ENCODE measurements around the gene NDUFS7. TPM values are rescaled to one million over a fixed set of nuclear protein-coding genes. Genes with fewer than 3 reads are reported as not detected.

Gene NDUFS7
- total RNA-seq, 1 experiment from 2014 or later, result 83.9 TPM

DNA sequence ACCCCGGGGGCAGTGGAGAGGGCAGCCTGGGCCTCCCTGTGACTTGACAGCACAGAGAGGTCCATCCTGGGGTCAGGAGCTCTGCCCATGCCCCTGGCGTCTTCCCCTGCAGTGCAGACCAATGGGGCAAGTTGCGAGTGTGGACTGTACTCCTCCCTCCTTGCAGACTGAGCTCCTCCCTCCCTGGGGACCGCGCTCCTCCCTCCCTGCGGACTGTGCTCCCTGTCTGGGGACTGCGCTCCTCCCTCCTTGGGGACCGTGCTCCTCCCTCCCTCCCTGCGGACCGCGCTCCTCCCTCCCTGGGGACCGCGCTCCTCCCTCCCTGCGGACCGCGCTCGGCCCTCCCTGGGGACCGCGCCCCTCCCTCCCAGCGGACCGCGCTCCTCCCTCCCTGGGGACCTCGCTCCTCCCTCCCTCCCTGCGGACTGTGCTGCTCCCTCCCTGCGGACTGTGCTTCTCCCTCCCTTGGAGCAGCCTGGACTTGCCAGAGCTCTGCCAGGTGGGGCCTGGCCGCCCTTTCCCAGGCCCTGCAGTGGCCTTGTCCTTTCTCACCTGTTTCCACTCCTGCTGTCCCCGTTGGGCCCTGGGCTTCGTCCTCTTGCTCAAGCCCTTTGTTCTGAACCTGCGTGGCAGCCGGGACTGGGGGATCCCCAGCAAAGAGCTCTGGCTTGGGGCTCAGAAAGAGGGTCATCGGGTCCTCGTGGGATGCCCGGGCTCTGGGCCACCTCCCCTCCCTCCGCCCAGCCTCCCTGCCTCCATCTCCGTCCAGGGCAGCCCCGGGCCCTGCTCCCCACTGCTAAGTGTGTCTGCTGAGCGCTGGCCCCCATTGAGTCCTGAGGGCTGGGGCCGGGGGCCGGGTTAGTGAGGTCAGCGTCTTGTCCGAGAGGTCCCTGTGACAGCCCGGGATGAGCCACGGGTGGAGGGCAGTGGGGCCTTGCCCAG, 10.8 kb downstream of the NDUFS7 start:
- Histone ChIP-seq H3K4me1 (ENCODE audit: insufficient read depth, low read length) (no peaks in the 10 kb centered on the region), H3K27ac (ENCODE audit: insufficient read length, low read depth, low read length) (no peak overlapping the region), H2BK5ac (ENCODE audit: insufficient read length, low read length) (no peak overlapping the region), H3K18ac (ENCODE audit: insufficient read length, low read depth, low read length) (no peak overlapping the region), H3K56ac (ENCODE audit: insufficient read length, low read depth, low read length) (no peak overlapping the region), H3K4ac (ENCODE audit: low read depth, low read length) (no peak overlapping the region), H3K79me1 (ENCODE audit: insufficient read depth, low read depth, low read length, poor library complexity, severe bottlenecking) (no peaks in the 10 kb centered on the region), H3K14ac (ENCODE audit: insufficient read depth, low read length) (no peak overlapping the region; the same call in 1 of the 2 replicates), H4K91ac (ENCODE audit: insufficient read length, low read depth, low read length) (no peak overlapping the region), H3T11ph (ENCODE audit: low read length) (no peak overlapping the region), H2BK12ac (ENCODE audit: insufficient read length, low read depth, low read length) (no peak overlapping the region), H4K8ac (replicated peaks; ENCODE audit: insufficient read length, low read depth, low read length) (no peak overlapping the region), H2AK5ac (ENCODE audit: insufficient read length, low read length) (no peak overlapping the region), H3K23ac (ENCODE audit: insufficient read length, low read depth, low read length) (no peak overlapping the region), H3K23me2 (ENCODE audit: insufficient read length, low read depth, low read length, poor library complexity, severe bottlenecking) (no peaks in the 10 kb centered on the region), H2BK120ac (ENCODE audit: low read depth, low read length, poor library complexity, severe bottlenecking) (no peak overlapping the region), H4K20me1 (ENCODE audit: control insufficient read depth, insufficient read depth, insufficient read length) (no peaks in the 10 kb centered on the region), H4K5ac (ENCODE audit: insufficient read length, low read depth, low read length) (no peak overlapping the region), H3K9me3 (ENCODE audit: control insufficient read depth, low read depth, low read length) (no peaks in the 10 kb centered on the region), H3K9ac (ENCODE audit: extremely low read depth, insufficient read length, low read length) (no peak overlapping the region), H2AFZ (ENCODE audit: low read length) (no peak overlapping the region), H3K27me3 (ENCODE audit: insufficient read depth, low read length) (no peaks in the 10 kb centered on the region), H3K4me2 (ENCODE audit: insufficient read depth, insufficient read length, low read length) (no peak overlapping the region), H2BK15ac (ENCODE audit: low read depth, low read length) (no peak overlapping the region), H3K79me2 (ENCODE audit: insufficient read depth, low read length) (no peaks in the 10 kb centered on the region), H2BK20ac (ENCODE audit: low read depth, low read length, poor library complexity, severe bottlenecking) (no peak overlapping the region)
- Mint-ChIP-seq H3K4me1 (peaks cover 0 to 6% of the 10 kb centered on the region in 2 experiments; a peak in 2 of 4 replicates), H3K27ac (no peak overlapping the region), H3K36me3 (ENCODE audit: insufficient read depth in 1 of 3, low read depth in 3 of 3) (peaks cover 7 to 32% (median 31%) of the 10 kb centered on the region in 3 experiments; a peak in 6 of 7 replicates), H3K27me3 (ENCODE audit: low read depth) (no peaks in the 10 kb centered on the region; the same call in 1 of the 2 replicates), H3K4me3 (no peak overlapping the region; a peak in 1 of 5 replicates), H3K9me3 (no peaks in the 10 kb centered on the region)
- peak; percentile 40 for DNase-seq
- no CpG with 5 or more reads among the region's 43 CpGs for WGBS (ENCODE audit: extremely low coverage, insufficient read length, low lambda C conversion rate)
- TF ChIP-seq, protein P1, sequence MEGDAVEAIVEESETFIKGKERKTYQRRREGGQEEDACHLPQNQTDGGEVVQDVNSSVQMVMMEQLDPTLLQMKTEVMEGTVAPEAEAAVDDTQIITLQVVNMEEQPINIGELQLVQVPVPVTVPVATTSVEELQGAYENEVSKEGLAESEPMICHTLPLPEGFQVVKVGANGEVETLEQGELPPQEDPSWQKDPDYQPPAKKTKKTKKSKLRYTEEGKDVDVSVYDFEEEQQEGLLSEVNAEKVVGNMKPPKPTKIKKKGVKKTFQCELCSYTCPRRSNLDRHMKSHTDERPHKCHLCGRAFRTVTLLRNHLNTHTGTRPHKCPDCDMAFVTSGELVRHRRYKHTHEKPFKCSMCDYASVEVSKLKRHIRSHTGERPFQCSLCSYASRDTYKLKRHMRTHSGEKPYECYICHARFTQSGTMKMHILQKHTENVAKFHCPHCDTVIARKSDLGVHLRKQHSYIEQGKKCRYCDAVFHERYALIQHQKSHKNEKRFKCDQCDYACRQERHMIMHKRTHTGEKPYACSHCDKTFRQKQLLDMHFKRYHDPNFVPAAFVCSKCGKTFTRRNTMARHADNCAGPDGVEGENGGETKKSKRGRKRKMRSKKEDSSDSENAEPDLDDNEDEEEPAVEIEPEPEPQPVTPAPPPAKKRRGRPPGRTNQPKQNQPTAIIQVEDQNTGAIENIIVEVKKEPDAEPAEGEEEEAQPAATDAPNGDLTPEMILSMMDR (conservative IDR thresholded peaks at IDR 0.05), result no peak
